NCI-H748 (cell line): ENCODE data around the gene IL27RA.
"Not testable (repeated sequence)": the region's sequence is repeated elsewhere in the genome, so short reads cannot be mapped to it uniquely, and the experiment has no call there.

ENCODE experiments used
- DNase-seq: peaks from one replicate; lab custom pipeline; 2025; ENCODE audit not compliant: unreplicated experiment; lab: John Stamatoyannopoulos, UW

IL27RA gene

DNA sequence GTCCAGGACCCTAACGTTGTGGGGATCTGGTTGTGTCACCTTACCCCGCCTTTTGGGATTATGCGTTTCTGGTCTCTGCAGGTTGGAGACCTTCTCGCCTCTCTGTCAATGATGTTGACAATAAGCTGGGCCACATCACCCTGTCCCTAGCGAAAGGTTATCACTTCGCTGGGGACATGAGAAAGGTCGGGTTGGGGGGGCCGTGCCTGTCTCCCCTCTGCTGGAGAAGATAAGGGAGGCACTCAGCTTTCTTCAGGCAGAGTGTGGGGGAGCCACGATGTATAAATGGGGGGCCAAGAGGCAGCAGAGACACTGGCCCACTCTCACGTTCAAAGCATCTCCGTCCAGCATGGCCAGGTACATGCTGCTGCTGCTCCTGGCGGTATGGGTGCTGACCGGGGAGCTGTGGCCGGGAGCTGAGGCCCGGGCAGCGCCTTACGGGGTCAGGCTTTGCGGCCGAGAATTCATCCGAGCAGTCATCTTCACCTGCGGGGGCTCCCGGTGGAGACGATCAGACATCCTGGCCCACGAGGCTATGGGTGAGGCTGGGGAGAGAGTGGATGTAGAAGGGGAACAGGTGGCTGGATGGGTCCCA lies 3.6 kb upstream of the IL27RA start, which contains the start of gene RLN3:
Gene RLN3, plus strand, starts transcription at position 293 of the 595 bp plus-strand sequence. Its CDS starts 57 bp downstream, at position 350.
- no peak for DNase-seq

DNA sequence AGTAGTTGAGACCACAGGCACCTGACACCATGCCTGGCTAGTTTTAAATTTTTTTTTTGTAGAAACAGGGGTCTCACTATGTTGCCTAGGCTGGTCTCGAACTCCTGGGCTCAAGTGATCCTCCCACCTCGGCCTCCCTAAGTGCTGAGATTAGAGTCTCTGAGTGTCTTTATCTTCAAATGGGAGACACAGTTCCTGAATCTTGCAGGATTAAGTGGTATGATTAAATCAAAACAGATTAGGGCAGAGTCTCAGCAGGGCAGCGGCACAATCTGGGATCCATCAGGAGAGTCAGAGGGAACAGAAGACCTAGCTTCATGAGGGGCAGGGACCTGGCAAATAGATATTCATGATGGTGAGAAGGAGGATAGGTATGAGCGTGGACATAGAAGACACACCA lies 2.7 kb upstream of the IL27RA start:
- DNase-seq = no peak

DNA sequence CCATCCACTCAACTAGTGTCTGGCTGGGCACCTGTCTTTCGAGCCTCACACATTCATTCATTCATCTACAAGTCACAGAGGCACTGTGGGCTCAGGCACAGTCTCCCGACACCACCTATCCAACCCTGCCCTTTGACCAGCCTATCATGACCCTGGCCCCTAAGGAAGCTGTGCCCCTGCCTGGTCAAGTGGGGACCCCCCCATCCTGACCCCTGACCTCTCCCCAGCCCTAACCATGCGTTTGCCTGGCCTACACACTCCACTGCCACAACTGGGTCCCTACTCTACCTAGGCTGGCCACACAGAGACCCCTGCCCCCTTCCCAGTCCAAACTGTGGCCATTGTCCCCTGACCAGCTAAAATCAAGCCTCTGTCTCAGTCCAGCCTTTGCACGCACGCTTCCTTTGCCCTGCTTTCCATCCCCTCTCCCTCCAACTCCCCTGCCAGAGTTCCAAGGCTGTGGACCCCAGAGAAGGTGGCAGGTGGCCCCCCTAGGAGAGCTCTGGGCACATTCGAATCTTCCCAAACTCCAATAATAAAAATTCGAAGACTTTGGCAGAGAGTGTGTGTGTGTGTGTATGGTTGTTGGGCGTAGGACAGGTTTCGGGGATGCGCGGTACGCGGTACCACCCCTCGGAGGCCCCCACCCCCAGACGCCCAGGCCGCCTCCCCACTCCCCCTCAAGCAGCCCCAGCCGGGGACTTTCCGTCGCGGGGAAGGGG lies 404 bp upstream of the IL27RA start:
- DNase-seq = no peak

DNA sequence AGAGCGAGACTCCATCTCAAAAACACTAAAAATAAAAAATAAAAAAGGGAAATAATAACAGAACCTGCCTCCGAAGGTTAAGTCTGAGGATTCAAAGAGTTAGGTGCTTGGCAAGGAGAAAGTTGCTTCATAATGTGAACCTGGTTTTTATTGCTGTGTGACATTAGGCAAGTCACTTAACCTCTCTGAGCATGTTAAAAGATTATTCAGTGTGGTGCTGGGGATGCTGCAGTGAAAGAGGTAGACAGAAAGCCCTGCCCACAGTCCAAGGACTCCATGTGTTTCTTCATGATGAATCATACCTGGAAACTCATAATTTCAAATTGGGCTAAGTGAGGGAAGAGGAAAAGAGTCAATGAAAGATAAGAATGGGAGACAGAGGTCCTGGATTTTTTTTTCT lies 2.4 kb downstream of the IL27RA start:
- DNase-seq = no peak

DNA sequence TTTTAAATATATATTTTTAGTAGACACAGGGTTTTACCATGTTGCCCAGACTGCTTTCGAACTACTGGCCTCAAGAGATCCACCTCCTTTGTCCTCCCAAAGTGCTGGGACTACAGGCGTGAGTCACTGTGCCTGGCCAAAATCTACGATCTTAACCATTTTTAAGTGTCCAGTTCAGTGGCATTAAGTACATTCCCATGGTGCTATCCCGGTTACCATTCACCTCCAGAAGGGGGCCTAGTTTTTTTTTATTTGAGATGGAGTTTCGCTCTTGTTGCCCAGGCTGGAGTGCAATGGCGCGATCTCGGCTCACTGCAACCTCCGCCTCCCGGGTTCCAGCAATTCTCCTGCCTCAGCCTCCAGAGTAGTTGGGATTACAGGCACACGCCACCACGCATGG lies 3.6 kb downstream of the IL27RA start:
- not testable (repeated sequence) for DNase-seq

DNA sequence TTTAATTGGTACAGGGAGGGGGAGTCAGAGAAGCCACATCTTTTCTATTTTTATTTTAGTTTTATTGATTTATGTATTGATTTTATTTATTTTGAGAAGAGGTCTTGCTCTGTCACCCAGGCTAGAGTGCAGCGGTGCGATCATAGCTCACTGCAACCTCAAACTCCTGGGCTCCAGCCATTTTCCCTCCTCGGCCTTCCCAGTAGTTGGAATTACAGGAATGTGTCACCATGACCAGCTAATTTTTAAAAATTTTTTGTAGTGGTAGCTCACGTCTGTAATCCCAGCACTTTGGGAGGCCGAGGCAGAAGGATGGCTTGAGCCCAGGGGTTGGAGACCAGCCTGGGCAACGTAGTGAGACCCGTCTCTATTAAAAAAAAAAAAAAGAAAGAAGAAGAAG lies 4.1 kb downstream of the IL27RA start:
- no peak for DNase-seq

DNA sequence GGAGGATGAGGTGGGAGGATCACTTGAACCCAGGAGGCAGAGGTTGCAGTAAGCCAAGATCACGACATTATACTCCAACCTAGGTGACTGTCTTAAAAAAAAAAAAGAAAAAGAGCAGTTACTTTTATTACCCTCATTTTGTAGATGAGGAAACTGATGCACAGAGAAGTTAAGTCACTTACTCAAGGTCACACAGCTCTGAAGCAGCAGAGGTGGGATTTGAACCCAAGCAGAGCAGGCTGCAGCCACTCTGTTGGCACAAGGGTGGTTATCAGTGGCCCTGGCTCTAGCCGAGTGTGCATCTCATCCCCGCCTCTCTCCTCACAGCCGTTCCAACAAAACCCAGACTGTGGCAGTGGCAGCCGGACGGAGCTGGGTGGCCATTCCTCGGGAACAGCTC lies 7.6 kb downstream of the IL27RA start:
- no peak for DNase-seq

DNA sequence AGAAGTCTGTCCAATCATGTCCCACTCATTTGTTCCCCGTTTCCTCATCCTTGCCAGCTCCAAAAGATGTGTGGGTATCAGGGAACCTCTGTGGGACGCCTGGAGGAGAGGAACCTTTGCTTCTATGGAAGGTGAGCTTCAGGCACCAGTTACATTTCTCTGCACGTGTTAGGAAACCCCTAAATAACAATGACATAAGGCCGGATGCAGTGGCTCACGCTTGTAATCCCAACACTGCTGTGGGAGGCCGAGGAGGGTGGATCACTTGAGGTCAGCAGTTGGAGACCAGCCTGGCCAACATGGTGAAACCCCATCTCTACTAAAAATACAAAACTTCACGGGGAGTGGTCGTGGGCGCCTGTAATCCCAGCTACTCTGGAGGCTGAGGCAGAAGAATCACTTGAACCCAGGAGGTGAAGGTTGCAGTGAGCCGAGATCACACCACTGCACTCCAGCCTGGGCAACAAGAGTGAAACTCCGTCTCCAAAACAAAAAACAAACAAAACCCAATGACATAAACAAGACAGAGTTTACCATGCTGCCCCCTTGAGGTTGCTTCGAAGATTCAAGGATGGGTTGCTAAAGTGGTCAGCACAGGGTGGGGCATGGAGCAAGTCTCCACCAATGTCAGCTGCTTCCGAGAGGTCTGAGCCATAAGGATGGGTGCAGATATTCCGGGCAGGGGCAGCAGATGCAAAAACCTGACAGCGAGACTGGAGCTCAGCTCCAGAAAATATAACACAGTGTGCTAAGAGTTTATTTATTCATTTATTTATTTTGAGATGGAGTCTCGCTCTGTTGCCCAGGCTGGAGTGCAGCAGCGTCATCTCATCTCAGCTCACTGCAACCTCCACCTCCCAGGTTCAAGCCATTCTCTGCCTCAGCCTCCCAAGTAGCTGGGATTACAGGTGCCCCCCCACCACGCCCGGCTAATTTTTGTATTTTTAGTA lies 11.4 kb downstream of the IL27RA start:
- DNase-seq = peak; percentile 64

DNA sequence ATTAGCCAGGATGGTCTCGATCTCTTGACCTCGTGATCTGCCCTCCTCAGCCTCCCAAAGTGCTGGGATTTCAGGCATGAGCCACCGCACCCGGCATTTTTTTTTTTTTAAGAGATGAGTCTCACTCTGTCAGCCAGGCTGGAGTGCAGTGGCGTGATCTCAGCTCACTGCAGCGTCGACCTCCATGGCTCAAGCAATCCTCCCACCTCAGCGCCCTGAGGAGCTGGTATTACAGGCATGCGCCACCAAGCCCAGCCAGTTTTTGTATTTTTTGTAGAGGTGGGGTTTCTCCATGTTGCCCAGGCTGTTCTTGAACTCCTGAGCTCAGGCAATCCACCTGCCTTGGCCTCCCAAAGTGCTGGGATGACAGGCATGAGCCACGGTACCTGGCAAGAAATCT lies 16.3 kb downstream of the IL27RA start:
- not testable (repeated sequence) for DNase-seq

DNA sequence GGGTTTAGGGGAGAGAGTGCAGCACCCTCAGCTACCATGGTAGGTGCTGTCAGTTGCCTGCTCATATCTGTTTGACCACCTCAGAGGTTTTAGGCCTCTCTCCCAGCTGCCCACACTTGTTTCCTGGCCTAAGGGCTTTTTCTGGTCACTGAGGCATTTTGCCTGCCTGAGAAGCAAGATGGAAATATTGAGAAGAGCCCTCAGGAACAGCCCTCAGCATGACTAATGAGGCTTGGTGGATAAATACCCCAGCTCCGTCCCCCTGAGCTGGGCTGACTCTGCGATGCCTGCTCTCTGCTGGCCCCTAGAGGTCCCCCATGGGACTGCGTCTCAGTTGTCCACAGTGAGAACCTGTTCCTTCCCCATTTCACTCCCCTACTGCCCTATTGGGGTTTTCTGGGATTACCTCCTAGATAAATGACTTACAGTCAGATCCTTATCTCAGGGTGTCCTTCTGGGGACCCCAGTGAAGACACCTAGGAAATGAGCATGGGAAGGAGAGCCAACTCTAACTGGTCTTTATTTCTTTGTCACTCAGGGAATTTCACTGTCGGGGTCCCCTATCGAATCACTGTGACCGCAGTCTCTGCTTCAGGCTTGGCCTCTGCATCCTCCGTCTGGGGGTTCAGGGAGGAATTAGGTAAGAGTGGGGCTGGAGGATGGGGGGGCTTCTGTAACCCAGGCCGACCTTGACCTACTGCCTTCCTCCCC lies 17.0 kb downstream of the IL27RA start:
- peak; percentile 36 for DNase-seq

DNA sequence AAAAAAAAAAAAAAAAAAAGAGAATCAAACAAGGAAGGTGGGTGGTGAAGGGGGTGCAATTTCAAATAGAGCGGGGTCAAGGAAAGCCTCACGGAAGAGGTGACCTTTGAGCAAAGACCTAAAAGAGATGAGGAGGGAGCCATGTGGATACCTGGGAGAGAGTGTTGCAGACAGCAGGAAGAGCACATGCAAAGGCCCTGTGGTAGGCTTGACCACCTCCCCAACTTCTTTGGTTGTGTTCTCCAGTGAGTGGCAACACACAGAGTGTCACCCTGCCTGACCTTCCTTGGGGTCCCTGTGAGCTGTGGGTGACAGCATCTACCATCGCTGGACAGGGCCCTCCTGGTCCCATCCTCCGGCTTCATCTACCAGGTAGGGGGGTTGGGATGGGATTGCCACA lies 18.9 kb downstream of the IL27RA start:
- DNase-seq = no peak

DNA sequence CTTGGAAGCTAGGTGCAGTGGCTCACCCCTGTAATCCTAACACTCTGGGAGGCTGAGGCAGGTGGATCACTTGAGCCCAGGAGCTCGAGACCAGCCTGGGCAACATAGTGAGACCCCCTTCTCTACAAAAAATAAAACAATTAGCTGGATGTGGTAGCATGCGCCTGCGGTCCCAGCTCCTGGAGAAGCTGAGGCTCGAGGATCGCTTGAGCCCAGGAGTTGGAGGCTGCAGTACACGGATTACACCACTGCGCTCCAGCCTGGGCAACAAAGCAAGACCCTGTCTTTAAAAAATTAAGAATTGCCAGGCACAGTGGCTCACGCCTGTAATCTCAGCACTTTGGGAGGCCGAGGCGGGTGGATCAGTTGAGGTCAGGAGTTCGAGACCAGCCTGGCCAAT lies 19.4 kb downstream of the IL27RA start:
- not testable (repeated sequence) for DNase-seq

DNA sequence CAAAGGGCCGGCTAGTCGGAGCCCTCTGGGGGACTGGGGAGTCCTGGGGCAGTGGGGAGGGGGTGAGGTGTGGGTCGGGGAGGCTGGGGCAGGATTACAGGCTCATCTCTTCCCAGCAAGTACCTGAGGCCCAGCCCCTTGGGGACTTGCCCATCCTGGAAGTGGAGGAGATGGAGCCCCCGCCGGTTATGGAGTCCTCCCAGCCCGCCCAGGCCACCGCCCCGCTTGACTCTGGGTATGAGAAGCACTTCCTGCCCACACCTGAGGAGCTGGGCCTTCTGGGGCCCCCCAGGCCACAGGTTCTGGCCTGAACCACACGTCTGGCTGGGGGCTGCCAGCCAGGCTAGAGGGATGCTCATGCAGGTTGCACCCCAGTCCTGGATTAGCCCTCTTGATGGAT lies 20.4 kb downstream of the IL27RA start:
- no peak for DNase-seq

DNA sequence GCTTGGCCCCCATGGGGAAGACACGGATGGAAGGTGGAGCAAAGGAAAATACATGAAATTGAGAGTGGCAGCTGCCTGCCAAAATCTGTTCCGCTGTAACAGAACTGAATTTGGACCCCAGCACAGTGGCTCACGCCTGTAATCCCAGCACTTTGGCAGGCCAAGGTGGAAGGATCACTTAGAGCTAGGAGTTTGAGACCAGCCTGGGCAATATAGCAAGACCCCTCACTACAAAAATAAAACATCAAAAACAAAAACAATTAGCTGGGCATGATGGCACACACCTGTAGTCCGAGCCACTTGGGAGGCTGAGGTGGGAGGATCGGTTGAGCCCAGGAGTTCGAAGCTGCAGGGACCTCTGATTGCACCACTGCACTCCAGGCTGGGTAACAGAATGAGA lies 20.9 kb downstream of the IL27RA start:
- DNase-seq = no peak

DNA sequence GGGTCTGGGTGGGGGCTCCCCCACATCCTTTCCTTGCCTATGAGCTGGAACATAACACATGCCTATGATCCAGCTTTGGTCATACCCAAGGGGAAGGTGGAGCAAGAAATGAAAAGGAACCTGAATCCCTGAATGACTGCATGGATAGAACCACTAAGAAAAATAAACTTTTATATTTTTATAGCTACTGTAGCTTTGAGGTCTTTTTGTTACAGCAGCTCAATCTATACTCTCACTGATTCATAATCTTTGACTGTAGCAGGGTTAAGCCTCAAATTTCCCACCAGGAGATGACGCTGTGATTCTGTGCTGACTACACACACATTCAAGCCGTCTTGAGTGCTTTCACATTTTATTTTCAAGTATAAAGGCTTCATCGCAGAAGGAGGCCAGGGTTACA lies 21.5 kb downstream of the IL27RA start:
- DNase-seq = no peak

DNA sequence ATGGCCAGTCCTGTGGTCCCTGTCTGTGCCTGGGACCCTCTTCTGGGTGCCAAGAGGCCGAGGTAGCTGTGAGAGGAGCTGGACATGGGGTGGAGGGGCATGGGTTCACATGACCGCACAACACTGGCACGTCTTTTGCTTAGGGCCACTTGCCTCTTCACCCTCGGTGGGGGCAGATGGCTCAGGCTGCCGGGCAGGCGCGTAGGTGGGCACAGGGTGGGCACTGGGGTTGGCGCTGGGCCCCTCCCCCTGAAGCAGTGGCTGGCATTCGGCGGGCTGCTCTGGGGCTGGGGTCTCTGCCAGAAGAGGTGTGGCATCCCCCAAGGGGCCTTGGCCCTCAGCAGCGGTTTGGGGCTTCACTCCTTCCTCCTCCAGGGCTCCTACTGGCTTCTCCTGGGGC lies 21.9 kb downstream of the IL27RA start:
- no peak for DNase-seq

DNA sequence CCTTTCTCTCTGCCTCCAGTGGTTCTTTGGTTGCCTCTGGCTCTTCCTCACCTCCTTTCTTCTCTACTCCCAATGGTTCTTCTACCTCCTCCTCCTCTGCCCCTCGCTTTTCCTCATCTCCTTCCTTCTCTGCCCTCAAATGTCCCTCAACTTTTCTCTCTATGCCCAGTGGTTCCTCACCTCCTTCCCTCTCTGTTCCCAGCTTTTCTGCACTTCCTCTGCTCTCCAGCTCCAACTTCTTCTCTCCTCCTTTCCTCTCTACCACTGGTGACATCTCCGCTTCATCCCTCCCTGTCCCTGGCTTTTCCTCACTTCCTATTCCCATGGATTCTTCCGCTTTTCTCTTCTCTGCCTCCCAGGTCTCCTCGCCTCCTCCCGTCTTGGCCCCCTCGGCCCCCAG lies 22.5 kb downstream of the IL27RA start:
- DNase-seq = no peak

DNA sequence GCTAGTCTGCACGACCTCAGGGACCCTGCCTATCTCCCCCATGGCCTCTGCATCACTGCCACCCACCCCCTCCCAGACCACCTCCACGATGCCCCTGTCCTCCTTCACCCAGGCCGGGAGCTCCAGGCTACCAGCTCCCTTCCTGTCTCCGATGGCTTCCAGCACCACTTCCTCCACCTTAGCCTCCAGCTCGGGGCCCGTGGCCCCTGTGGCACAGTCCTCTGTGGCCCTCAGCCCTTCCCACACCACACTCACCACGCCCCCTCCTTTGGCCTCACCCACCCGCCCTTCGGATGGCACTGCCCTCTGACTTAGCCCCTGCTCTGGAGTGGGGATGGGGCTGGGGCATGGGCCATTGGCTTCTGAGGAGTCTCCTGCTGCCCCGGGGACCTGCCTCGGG lies 23.2 kb downstream of the IL27RA start:
- no peak for DNase-seq

DNA sequence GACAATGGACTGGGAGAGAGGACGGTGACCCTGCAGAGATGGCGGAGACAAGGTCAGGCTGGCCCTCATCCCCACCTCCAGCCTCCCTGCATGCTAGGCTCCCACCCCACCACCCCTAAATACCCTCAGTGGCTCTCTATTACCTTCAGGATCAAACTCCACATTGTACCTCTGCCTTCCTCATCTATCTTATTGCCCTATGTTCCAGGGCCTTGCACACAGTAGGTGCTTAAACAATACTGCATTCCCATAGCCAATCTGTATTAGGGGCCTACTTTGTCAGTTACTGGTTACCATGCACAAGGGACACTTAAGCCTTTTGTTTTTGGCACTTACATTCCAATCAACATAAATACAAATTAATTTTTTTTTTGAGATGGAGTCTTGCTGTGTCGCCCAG lies 23.8 kb downstream of the IL27RA start:
- DNase-seq = no peak

DNA sequence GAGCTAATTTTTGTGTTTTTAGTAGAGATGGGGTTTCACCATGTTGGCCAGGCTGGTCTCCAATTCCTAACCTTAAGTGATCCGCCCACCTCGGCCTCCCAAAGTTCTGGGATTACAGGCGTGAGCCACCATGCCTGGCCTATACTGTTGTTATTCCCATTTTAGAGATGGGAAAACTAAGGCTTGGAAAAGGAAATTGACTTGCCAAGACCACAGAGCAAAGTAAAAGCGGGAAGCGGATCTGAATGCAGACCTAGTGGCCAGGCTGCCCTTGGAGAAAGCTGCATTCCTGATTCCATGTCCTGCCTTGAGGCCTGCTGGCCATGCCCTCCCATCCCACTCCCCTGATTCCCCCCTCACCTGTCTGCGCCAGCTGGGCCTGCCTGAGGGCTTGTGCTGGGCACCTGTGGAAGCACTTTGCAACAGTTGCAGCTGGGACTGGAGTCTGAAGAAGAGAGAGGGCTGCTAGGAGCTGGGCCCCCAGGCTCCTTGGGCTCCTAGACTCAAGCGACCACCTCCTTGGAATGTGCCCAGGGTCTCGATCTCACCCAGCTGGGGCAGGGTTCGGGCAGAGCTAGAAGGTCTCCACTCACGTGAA lies 24.6 kb downstream of the IL27RA start:
- DNase-seq = no peak
